Esophagus (tissue), 2 donors: Measurements from ENCODE around the gene BRMS1. TPM values are rescaled to one million over a fixed set of nuclear protein-coding genes. Genes with fewer than 3 reads are reported as not detected.

Experiments used
- H3K27ac ChIP-seq, 2 donors: one replicate each; pipeline ENCODE4 v1.5.1; 2013; ENCODE audit warnings: low read depth in 2 of 2, mild to moderate bottlenecking in 2 of 2, inconsistent platforms in 1 of 2, low read length in 1 of 2, moderate library complexity in 1 of 2
- H3K27me3 ChIP-seq, 2 donors: one replicate each; pipeline ENCODE4 v1.6.1; 2013; ENCODE audit warnings: low read length in 2 of 2, control low read depth in 1 of 2, mild to moderate bottlenecking in 1 of 2; ENCODE audit not compliant: insufficient read depth in 2 of 2, control insufficient read depth in 1 of 2
- H3K36me3 ChIP-seq, 2 donors: one replicate each; pipeline ENCODE4 v1.6.1; 2013; ENCODE audit warnings: low read length in 1 of 2; ENCODE audit not compliant: control insufficient read depth in 2 of 2, insufficient read depth in 2 of 2
- H3K4me1 ChIP-seq, 2 donors: one replicate each; pipeline ENCODE4 v1.6.1; 2013; ENCODE audit warnings: low read length in 1 of 2; ENCODE audit not compliant: control insufficient read depth in 2 of 2, insufficient read depth in 2 of 2
- H3K4me3 ChIP-seq, 2 donors: one replicate each; pipeline ENCODE4 v1.5.1; 2013; ENCODE audit warnings: low read length in 2 of 2, mild to moderate bottlenecking in 2 of 2, low read depth in 1 of 2, moderate library complexity in 1 of 2
- H3K9me3 ChIP-seq, 2 donors: one replicate each; pipeline ENCODE4 v1.6.1; 2013; ENCODE audit warnings: mild to moderate bottlenecking in 2 of 2, low read depth in 1 of 2, low read length in 1 of 2, moderate library complexity in 1 of 2; ENCODE audit not compliant: control insufficient read depth in 2 of 2, insufficient read depth in 1 of 2
- WGBS, 2 donors: extraction: QIAGEN DNeasy Blood & Tissue Kit; methylation state at CpG; one replicate each; pipeline ENCODE4 v1.1.7; 2013; 5-methylcytosine and 5-hydroxymethylcytosine counted together
- polyA plus RNA-seq, 2 donors: library from polyadenylated mRNA; stranded (reverse); fragments of 200-250 nt; gene quantifications; one replicate each; pipeline ENCODE4 v1.2.3, GENCODE V29; 2013
- donor health status: healthy with polysubstance abuse.
- donor health status: Bipolar disorder and iron deficiency.

Gene BRMS1
- polyA plus RNA-seq, 2 donors = 44.1 to 49.9 TPM

GRCh38 chr11:66337103-66337899 is 7.6 kb downstream of the BRMS1 start:
- WGBS, 2 donors = 37 to 46% methylated on average over 18 of the region's 18 CpGs
- H3K9me3 ChIP-seq = no peaks in the 10 kb centered on the region
- no peak overlapping the region for H3K4me3 ChIP-seq
- H3K36me3 ChIP-seq = peaks cover 0 to 49% of the 10 kb centered on the region in 2 donors
- H3K27ac ChIP-seq = peak overlapping the region; percentile 77 to 87
- peaks cover 8 to 47% of the 10 kb centered on the region in 2 donors for H3K4me1 ChIP-seq
- H3K27me3 ChIP-seq = no peaks in the 10 kb centered on the region

GRCh38 chr11:66336234-66337102 is 8.4 kb downstream of the BRMS1 start, which contains the start of gene RIN1:
Gene RIN1 (minus strand): TSS chr11:66336434. CDS start chr11:66336402, 32 bp downstream.
- peaks cover 0 to 48% of the 10 kb centered on the region in 2 donors for H3K36me3 ChIP-seq
- 4 to 6% methylated on average over 22 of the region's 22 CpGs for WGBS, 2 donors
- no peaks in the 10 kb centered on the region for H3K27me3 ChIP-seq
- H3K27ac ChIP-seq = peak within 1 kb of the TSS; percentile 87 to 88
- H3K4me1 ChIP-seq = peaks cover 8 to 47% of the 10 kb centered on the region in 2 donors
- H3K4me3 ChIP-seq = peak within 1 kb of the TSS; percentile 63 to 66
- no peaks in the 10 kb centered on the region for H3K9me3 ChIP-seq

GRCh38 chr11:66335531-66336233 is 9.2 kb downstream of the BRMS1 start:
- peak overlapping the region; percentile 87 to 88 for H3K27ac ChIP-seq
- no peaks in the 10 kb centered on the region for H3K27me3 ChIP-seq
- H3K9me3 ChIP-seq = no peaks in the 10 kb centered on the region
- 10% methylated on average over 35 of the region's 35 CpGs for WGBS, 2 donors
- peak overlapping the region; percentile 63 to 66 for H3K4me3 ChIP-seq
- H3K4me1 ChIP-seq = peaks cover 8 to 47% of the 10 kb centered on the region in 2 donors
- peaks cover 0 to 40% of the 10 kb centered on the region in 2 donors for H3K36me3 ChIP-seq

GRCh38 chr11:66334605-66335442 is 10.1 kb downstream of the BRMS1 start:
- Histone ChIP-seq H3K27ac (peak overlapping the region in 1 of 2 donors; percentile 87), H3K4me3 (peak overlapping the region; percentile 63 to 66), H3K4me1 (peaks cover 8 to 47% of the 10 kb centered on the region in 2 donors), H3K36me3 (peaks cover 0 to 31% of the 10 kb centered on the region in 2 donors), H3K27me3 (no peaks in the 10 kb centered on the region), H3K9me3 (no peaks in the 10 kb centered on the region)
- WGBS, 2 donors = 51 to 63% methylated on average over 41 to 42 of the region's 42 CpGs

GRCh38 chr11:66333896-66334604 is 10.9 kb downstream of the BRMS1 start:
- WGBS, 2 donors = 59 to 71% methylated on average over 28 to 29 of the region's 29 CpGs
- H3K4me1 ChIP-seq = peaks cover 8 to 42% of the 10 kb centered on the region in 2 donors
- H3K4me3 ChIP-seq = peak overlapping the region; percentile 63 to 66
- no peaks in the 10 kb centered on the region for H3K27me3 ChIP-seq
- no peaks in the 10 kb centered on the region for H3K9me3 ChIP-seq
- H3K27ac ChIP-seq = no peak overlapping the region
- peaks cover 0 to 29% of the 10 kb centered on the region in 2 donors for H3K36me3 ChIP-seq

GRCh38 chr11:66333220-66333877 is 11.6 kb downstream of the BRMS1 start:
- H3K4me3 ChIP-seq = no peak overlapping the region
- H3K27ac ChIP-seq = no peak overlapping the region
- H3K27me3 ChIP-seq = no peaks in the 10 kb centered on the region
- WGBS, 2 donors = 76 to 89% methylated on average over 19 of the region's 19 CpGs
- H3K4me1 ChIP-seq = peaks cover 5 to 35% of the 10 kb centered on the region in 2 donors
- peaks cover 0 to 25% of the 10 kb centered on the region in 2 donors for H3K36me3 ChIP-seq
- no peaks in the 10 kb centered on the region for H3K9me3 ChIP-seq

GRCh38 chr11:66332371-66333219 is 12.3 kb downstream of the BRMS1 start:
- Histone ChIP-seq H3K36me3 (peaks cover 0 to 23% of the 10 kb centered on the region in 2 donors), H3K4me1 (peaks cover 5 to 38% of the 10 kb centered on the region in 2 donors), H3K4me3 (no peak overlapping the region), H3K27me3 (no peaks in the 10 kb centered on the region), H3K27ac (no peak overlapping the region), H3K9me3 (no peaks in the 10 kb centered on the region)
- 80 to 83% methylated on average over 18 of the region's 18 CpGs for WGBS, 2 donors
